Measurements from ENCODE around the gene SPARCL1.

The SPARCL1 gene

GRCh38 chr4:87541956-87542709 is 13.0 kb upstream of the SPARCL1 start:
- Histone ChIP-seq H3K9me3 (ENCODE audit: control insufficient read depth, insufficient read depth, low read length) (no peaks in the 10 kb centered on the region), H3K9me2 (replicated peaks; ENCODE audit: control insufficient read depth, low read length) (no peaks in the 10 kb centered on the region), H3K4me2 (ENCODE audit: low read length) (no peak overlapping the region), H3K27me3 (ENCODE audit: control insufficient read depth, low read length) (no peaks in the 10 kb centered on the region), H3F3A (ENCODE audit: control insufficient read depth, insufficient read depth) (no peaks in the 10 kb centered on the region), H3K79me2 (ENCODE audit: control insufficient read depth, low read length) (no peaks in the 10 kb centered on the region), H3K36me3 (ENCODE audit: control insufficient read depth, low read length) (no peaks in the 10 kb centered on the region), H3K4me1 (ENCODE audit: control insufficient read depth, low read length) (no peaks in the 10 kb centered on the region), H3K27ac (ENCODE audit: low read depth, low read length) (no peak overlapping the region), H3K4me3 (ENCODE audit: low read length) (no peak overlapping the region), H4K20me1 (ENCODE audit: control insufficient read depth, insufficient read depth, low read depth, low read length) (no peaks in the 10 kb centered on the region)
- no peak for TF ChIP-seq EZH2phosphoT487 (IDR thresholded peaks at IDR 0.05; ENCODE audit: borderline replicate concordance, low read length)
- TF ChIP-seq CTCF (IDR thresholded peaks at IDR 0.05; ENCODE audit: low read depth, low read length, poor library complexity, severe bottlenecking) = no peak

GRCh38 chr4:87541521-87541920 is 12.3 kb upstream of the SPARCL1 start:
- TF ChIP-seq CTCF (IDR thresholded peaks at IDR 0.05; ENCODE audit: low read depth, low read length, poor library complexity, severe bottlenecking) (no peak), EZH2phosphoT487 (IDR thresholded peaks at IDR 0.05; ENCODE audit: borderline replicate concordance, low read length) (no peak)

GRCh38 chr4:87540146-87541058 is 11.2 kb upstream of the SPARCL1 start:
- H3F3A ChIP-seq (ENCODE audit: control insufficient read depth, insufficient read depth) = no peaks in the 10 kb centered on the region
- no peaks in the 10 kb centered on the region for H3K9me2 ChIP-seq (replicated peaks; ENCODE audit: control insufficient read depth, low read length)
- H3K4me1 ChIP-seq (ENCODE audit: control insufficient read depth, low read length) = no peaks in the 10 kb centered on the region
- no peak overlapping the region for H3K4me2 ChIP-seq (ENCODE audit: low read length)
- H3K9me3 ChIP-seq (ENCODE audit: control insufficient read depth, insufficient read depth, low read length) = no peaks in the 10 kb centered on the region
- no peaks in the 10 kb centered on the region for H3K27me3 ChIP-seq (ENCODE audit: control insufficient read depth, low read length)
- no peak overlapping the region for H3K4me3 ChIP-seq (ENCODE audit: low read length)
- no peak overlapping the region for H3K27ac ChIP-seq (ENCODE audit: low read depth, low read length)
- H3K79me2 ChIP-seq (ENCODE audit: control insufficient read depth, low read length) = no peaks in the 10 kb centered on the region
- TF ChIP-seq EZH2phosphoT487 (IDR thresholded peaks at IDR 0.05; ENCODE audit: borderline replicate concordance, low read length) = no peak
- no peak for TF ChIP-seq CTCF (IDR thresholded peaks at IDR 0.05; ENCODE audit: low read depth, low read length, poor library complexity, severe bottlenecking)
- H4K20me1 ChIP-seq (ENCODE audit: control insufficient read depth, insufficient read depth, low read depth, low read length) = no peaks in the 10 kb centered on the region
- no peaks in the 10 kb centered on the region for H3K36me3 ChIP-seq (ENCODE audit: control insufficient read depth, low read length)

More at GRCh38 chr4:87541521-87541920, 12.3 kb upstream of the SPARCL1 start:
- Histone ChIP-seq H3K4me1 (ENCODE audit: control insufficient read depth, low read length) (no peaks in the 10 kb centered on the region), H3K4me2 (ENCODE audit: low read length) (no peak overlapping the region), H3K9me2 (replicated peaks; ENCODE audit: control insufficient read depth, low read length) (no peaks in the 10 kb centered on the region), H3K27ac (ENCODE audit: low read depth, low read length) (no peak overlapping the region), H3F3A (ENCODE audit: control insufficient read depth, insufficient read depth) (no peaks in the 10 kb centered on the region), H4K20me1 (ENCODE audit: control insufficient read depth, insufficient read depth, low read depth, low read length) (no peaks in the 10 kb centered on the region), H3K27me3 (ENCODE audit: control insufficient read depth, low read length) (no peaks in the 10 kb centered on the region), H3K4me3 (ENCODE audit: low read length) (no peak overlapping the region), H3K36me3 (ENCODE audit: control insufficient read depth, low read length) (no peaks in the 10 kb centered on the region), H3K9me3 (ENCODE audit: control insufficient read depth, insufficient read depth, low read length) (no peaks in the 10 kb centered on the region), H3K79me2 (ENCODE audit: control insufficient read depth, low read length) (no peaks in the 10 kb centered on the region)

All from DOHH2 (cell line).